ENCODE measurements around the gene NFAT5.
"Not testable (repeated sequence)": the region's sequence is repeated elsewhere in the genome, so short reads cannot be mapped to it uniquely, and the experiment has no call there.

Gene NFAT5

GRCh38 chr16:69565671-69566239 lies at the start of gene NFAT5:
Gene NFAT5 (plus strand): TSS chr16:69565966. CDS start chr16:69566302, 336 bp downstream.
- H3K27me3 Mint-ChIP-seq = no peaks in the 10 kb centered on the region
- H3K27ac Mint-ChIP-seq = peak within 1 kb of the TSS; percentile 98
- peak within 1 kb of the TSS; percentile 98 for H3K4me3 Mint-ChIP-seq
- H3K9me3 Mint-ChIP-seq = no peaks in the 10 kb centered on the region
- H3K36me3 Mint-ChIP-seq = peaks cover 7% of the 10 kb centered on the region
- peaks cover 54% of the 10 kb centered on the region for H3K4me1 Mint-ChIP-seq

GRCh38 chr16:69517914-69518313 lies 47.9 kb upstream of the NFAT5 start:
- H3K27me3 Mint-ChIP-seq, H3K9me3 Mint-ChIP-seq, H3K36me3 Mint-ChIP-seq, H3K27ac Mint-ChIP-seq, H3K4me3 Mint-ChIP-seq, H3K4me1 Mint-ChIP-seq: not testable (repeated sequence)

- Mint-ChIP-seq H3K27ac (peak overlapping the region; percentile 35), H3K9me3 (no peaks in the 10 kb centered on the region)
Observed at GRCh38 chr16:69520413-69520799, 45.4 kb upstream of the NFAT5 start.

GRCh38 chr16:69520800-69521602 lies 44.8 kb upstream of the NFAT5 start:
- Mint-ChIP-seq H3K9me3 (no peaks in the 10 kb centered on the region), H3K4me1 (peaks cover 7% of the 10 kb centered on the region), H3K36me3 (no peaks in the 10 kb centered on the region), H3K27me3 (no peaks in the 10 kb centered on the region), H3K27ac (peak overlapping the region; percentile 62), H3K4me3 (no peak overlapping the region)

More at GRCh38 chr16:69520413-69520799, 45.4 kb upstream of the NFAT5 start:
- Mint-ChIP-seq H3K27me3 (no peaks in the 10 kb centered on the region), H3K36me3 (no peaks in the 10 kb centered on the region), H3K4me1 (peaks cover 7% of the 10 kb centered on the region), H3K4me3 (no peak overlapping the region)

GRCh38 chr16:69522041-69522578 lies 43.7 kb upstream of the NFAT5 start:
- Mint-ChIP-seq H3K36me3 (no peaks in the 10 kb centered on the region), H3K9me3 (no peaks in the 10 kb centered on the region), H3K27ac (no peak overlapping the region), H3K27me3 (no peaks in the 10 kb centered on the region), H3K4me3 (no peak overlapping the region), H3K4me1 (peaks cover 7% of the 10 kb centered on the region)

GRCh38 chr16:69522732-69523404 lies 42.9 kb upstream of the NFAT5 start:
- Mint-ChIP-seq H3K27ac (peak overlapping the region; percentile 52), H3K4me3 (no peak overlapping the region), H3K36me3 (no peaks in the 10 kb centered on the region), H3K27me3 (no peaks in the 10 kb centered on the region), H3K9me3 (no peaks in the 10 kb centered on the region), H3K4me1 (peaks cover 7% of the 10 kb centered on the region)

GRCh38 chr16:69523566-69524305 lies 42.0 kb upstream of the NFAT5 start:
- H3K36me3 Mint-ChIP-seq = no peaks in the 10 kb centered on the region
- H3K9me3 Mint-ChIP-seq = no peaks in the 10 kb centered on the region
- H3K4me1 Mint-ChIP-seq = peaks cover 7% of the 10 kb centered on the region
- no peak overlapping the region for H3K27ac Mint-ChIP-seq
- no peak overlapping the region for H3K4me3 Mint-ChIP-seq
- H3K27me3 Mint-ChIP-seq = no peaks in the 10 kb centered on the region

- no peaks in the 10 kb centered on the region for H3K27me3 Mint-ChIP-seq
- no peak overlapping the region for H3K27ac Mint-ChIP-seq
- no peak overlapping the region for H3K4me3 Mint-ChIP-seq
- H3K36me3 Mint-ChIP-seq = no peaks in the 10 kb centered on the region
- peaks cover 23% of the 10 kb centered on the region for H3K4me1 Mint-ChIP-seq
- no peaks in the 10 kb centered on the region for H3K9me3 Mint-ChIP-seq
Observed at GRCh38 chr16:69526831-69527655, 38.7 kb upstream of the NFAT5 start.

- Mint-ChIP-seq H3K27me3 (no peaks in the 10 kb centered on the region), H3K4me1 (peaks cover 31% of the 10 kb centered on the region), H3K27ac (no peak overlapping the region), H3K36me3 (no peaks in the 10 kb centered on the region), H3K9me3 (no peaks in the 10 kb centered on the region), H3K4me3 (no peak overlapping the region)
Observed at GRCh38 chr16:69531988-69532387, 33.8 kb upstream of the NFAT5 start.

GRCh38 chr16:69532641-69533455 lies 32.9 kb upstream of the NFAT5 start:
- H3K4me1 Mint-ChIP-seq = peaks cover 31% of the 10 kb centered on the region
- H3K36me3 Mint-ChIP-seq = no peaks in the 10 kb centered on the region
- H3K9me3 Mint-ChIP-seq = no peaks in the 10 kb centered on the region
- no peak overlapping the region for H3K4me3 Mint-ChIP-seq
- peak overlapping the region; percentile 53 for H3K27ac Mint-ChIP-seq
- no peaks in the 10 kb centered on the region for H3K27me3 Mint-ChIP-seq

GRCh38 chr16:69534720-69535119 lies 31.0 kb upstream of the NFAT5 start:
- Mint-ChIP-seq H3K27ac (no peak overlapping the region), H3K36me3 (no peaks in the 10 kb centered on the region), H3K27me3 (no peaks in the 10 kb centered on the region), H3K4me3 (no peak overlapping the region), H3K4me1 (peaks cover 25% of the 10 kb centered on the region), H3K9me3 (no peaks in the 10 kb centered on the region)

- no peaks in the 10 kb centered on the region for H3K9me3 Mint-ChIP-seq
- H3K27ac Mint-ChIP-seq = no peak overlapping the region
- no peak overlapping the region for H3K4me3 Mint-ChIP-seq
Observed at GRCh38 chr16:69535123-69536050, 30.4 kb upstream of the NFAT5 start.

GRCh38 chr16:69537706-69538080 lies 28.1 kb upstream of the NFAT5 start:
- no peak overlapping the region for H3K4me3 Mint-ChIP-seq

More at GRCh38 chr16:69535123-69536050, 30.4 kb upstream of the NFAT5 start:
- H3K36me3 Mint-ChIP-seq = no peaks in the 10 kb centered on the region
- peaks cover 19% of the 10 kb centered on the region for H3K4me1 Mint-ChIP-seq
- H3K27me3 Mint-ChIP-seq = no peaks in the 10 kb centered on the region

More at GRCh38 chr16:69537706-69538080, 28.1 kb upstream of the NFAT5 start:
- H3K27ac Mint-ChIP-seq = no peak overlapping the region
- no peaks in the 10 kb centered on the region for H3K9me3 Mint-ChIP-seq
- peaks cover 9% of the 10 kb centered on the region for H3K4me1 Mint-ChIP-seq
- H3K36me3 Mint-ChIP-seq = no peaks in the 10 kb centered on the region
- no peaks in the 10 kb centered on the region for H3K27me3 Mint-ChIP-seq

Data from activated naive CD4-positive, alpha-beta T cell treated with anti-CD3 and anti-CD28 coated beads, Interleukin-2, amount 50 U/mL, for 24 hours (primary cell).